Aorta (tissue), 5 donors: Measurements from ENCODE around the gene ZNF320. TPM values are rescaled to one million over a fixed set of nuclear protein-coding genes. Genes with fewer than 3 reads are reported as not detected.
"Not testable (repeated sequence)": the region's sequence is repeated elsewhere in the genome, so short reads cannot be mapped to it uniquely, and the experiment has no call there.

ENCODE experiments used
- ATAC-seq: fragments of 200-7000 bp; cut with Tn5 transposase; one replicate; pipeline ENCODE4 v1.9.1; 2022; ENCODE audit warnings: moderate library complexity; ENCODE audit not compliant: low FRiP score
- DNase-seq, 2 donors: peaks; one replicate each; pipeline ENCODE4 v3.0.0-alpha.2; 2020
- H3K27ac ChIP-seq, 2 donors: one replicate each; pipeline ENCODE4 v1.5.1; 2013; ENCODE audit warnings: low read length in 2 of 2, mild to moderate bottlenecking in 2 of 2, moderate library complexity in 2 of 2, control low read depth in 1 of 2, inconsistent platforms in 1 of 2, low read depth in 1 of 2
- H3K27me3 ChIP-seq, 2 donors: one replicate each; pipeline ENCODE4 v1.6.1; 2013; ENCODE audit warnings: control low read depth in 1 of 2, low read length in 1 of 2, mild to moderate bottlenecking in 1 of 2, moderate library complexity in 1 of 2; ENCODE audit not compliant: insufficient read depth in 2 of 2, control insufficient read depth in 1 of 2
- H3K36me3 ChIP-seq, 2 donors: one replicate each; pipeline ENCODE4 v1.6.1; 2013; ENCODE audit warnings: control low read depth in 1 of 2, low read length in 1 of 2, mild to moderate bottlenecking in 1 of 2; ENCODE audit not compliant: insufficient read depth in 2 of 2, control insufficient read depth in 1 of 2
- H3K4me1 ChIP-seq, 2 donors: one replicate each; pipeline ENCODE4 v1.6.1; 2013; ENCODE audit warnings: low read length in 2 of 2, control low read depth in 1 of 2, mild to moderate bottlenecking in 1 of 2, moderate library complexity in 1 of 2; ENCODE audit not compliant: insufficient read depth in 2 of 2, control insufficient read depth in 1 of 2
- H3K4me3 ChIP-seq, 2 donors: one replicate each; pipeline ENCODE4 v1.5.1; 2013; ENCODE audit warnings: low read length in 2 of 2, control low read depth in 1 of 2, mild to moderate bottlenecking in 1 of 2
- H3K9me3 ChIP-seq: one replicate; pipeline ENCODE4 v1.6.1; 2013; ENCODE audit warnings: mild to moderate bottlenecking, low read length; ENCODE audit not compliant: control insufficient read depth
- WGBS, 2 donors: extraction: QIAGEN DNeasy Blood & Tissue Kit; methylation state at CpG; one replicate each; pipeline ENCODE4 v1.1.7; 2013; 5-methylcytosine and 5-hydroxymethylcytosine counted together
- intact Hi-C, 2 donors: fragments of 100-400 bp; cut with DNase I; formaldehyde crosslinking; loops; one replicate each; pipeline versions ENCODE4 v1.14.2 to v1.15.0; 2022
- polyA plus RNA-seq, 2 donors: library from polyadenylated mRNA; stranded (reverse); fragments of 200-250 nt; gene quantifications; one replicate each; pipeline ENCODE4 v1.2.3, GENCODE V29; 2013
- total RNA-seq, 2 donors: library from RNA; stranded (reverse); fragmentation: NEBNext Ultra II Directional; extraction: Animal tissue kit (Norgen Biotek cat#: 25700); gene quantifications; one replicate each; pipeline ENCODE4 v1.2.1, GENCODE V29; 2021
- donor health status: healthy with polysubstance abuse.
- donor health status: Bipolar disorder and iron deficiency.
- donor health status: DM: no; HTN: no; CAD: no.
- donor health status: DM: no; HTN: no; CAD: no.
- donor health status: DM: yes; HTN: yes; CAD: no.

ZNF320 gene
- total and polyA plus RNA-seq, 4 donors: 6.6 to 11.7 (median 8.6) TPM; not detected in 1

DNA sequence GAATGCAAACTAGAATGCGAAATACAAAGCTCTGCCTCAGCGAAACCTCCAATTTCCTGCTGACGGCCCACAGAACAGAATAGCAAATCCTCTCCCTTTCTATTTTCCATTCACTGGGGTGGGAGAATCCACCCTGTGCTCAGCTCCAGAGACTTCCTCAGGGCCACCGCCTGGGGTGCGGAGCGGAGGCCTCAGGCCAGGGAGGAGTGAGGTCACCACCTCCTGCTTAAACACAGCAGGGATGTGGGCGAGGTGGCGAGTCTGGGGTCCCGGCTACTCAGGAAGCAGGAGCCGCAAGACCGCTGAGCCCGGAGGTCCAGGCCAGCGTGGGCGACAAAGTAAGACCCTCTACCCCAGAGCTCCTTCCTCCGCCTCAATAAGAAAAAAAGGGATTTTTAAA is 666 bp upstream of the ZNF320 start:
- H3K36me3 ChIP-seq: no peaks in the 10 kb centered on the region
- DNase-seq: no peak
- H3K9me3 ChIP-seq: no peaks in the 10 kb centered on the region
- H3K27ac ChIP-seq: peak overlapping the region; percentile 23 to 44
- intact Hi-C loops: loop anchor here in 1 of 2 donors (10.0 kb wide), 1 partner anchor 67 kb away; the partner anchor contains the start of gene ZNF816
- 67 to 69% methylated on average over 15 of the region's 15 CpGs for WGBS, 2 donors
- peak; percentile 32 for ATAC-seq
- no peaks in the 10 kb centered on the region for H3K27me3 ChIP-seq
- no peaks in the 10 kb centered on the region for H3K4me1 ChIP-seq
- H3K4me3 ChIP-seq: peak overlapping the region in 1 of 2 donors; percentile 37

DNA sequence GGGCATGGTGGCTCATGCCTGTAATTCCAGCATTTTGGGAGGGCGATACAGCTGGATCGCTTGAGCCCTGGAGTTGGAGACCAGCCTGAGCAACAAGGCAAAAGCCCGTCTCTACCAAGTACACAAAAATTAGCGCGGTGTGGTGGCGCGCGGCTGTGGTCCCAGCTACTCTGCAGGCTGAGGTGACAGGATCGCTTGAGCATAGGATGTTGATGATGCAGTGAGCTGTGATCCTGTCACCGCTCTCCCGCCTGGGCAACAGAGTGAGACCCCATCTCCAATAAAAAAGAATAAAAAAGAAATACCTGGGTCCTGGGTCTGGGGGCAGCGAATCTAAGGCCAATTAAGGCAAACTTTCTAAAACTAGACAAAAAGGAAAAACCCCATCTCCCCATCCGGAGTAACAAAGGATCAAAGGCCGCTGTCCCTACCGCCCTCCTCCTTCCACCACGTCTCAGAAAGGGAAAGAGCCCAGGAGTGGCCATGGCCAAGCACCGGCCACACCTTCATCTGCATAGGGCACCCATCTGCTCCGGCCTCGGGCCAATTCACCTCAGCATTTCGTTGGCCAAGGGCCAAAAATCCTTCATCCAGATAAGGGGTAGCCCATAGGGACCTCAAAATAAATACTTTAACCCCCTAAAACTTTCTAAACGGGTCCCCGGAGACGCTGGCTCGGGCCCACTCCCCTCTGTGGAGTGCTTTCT is 851 bp downstream of the ZNF320 start:
- ATAC-seq: peak; percentile 30

DNA sequence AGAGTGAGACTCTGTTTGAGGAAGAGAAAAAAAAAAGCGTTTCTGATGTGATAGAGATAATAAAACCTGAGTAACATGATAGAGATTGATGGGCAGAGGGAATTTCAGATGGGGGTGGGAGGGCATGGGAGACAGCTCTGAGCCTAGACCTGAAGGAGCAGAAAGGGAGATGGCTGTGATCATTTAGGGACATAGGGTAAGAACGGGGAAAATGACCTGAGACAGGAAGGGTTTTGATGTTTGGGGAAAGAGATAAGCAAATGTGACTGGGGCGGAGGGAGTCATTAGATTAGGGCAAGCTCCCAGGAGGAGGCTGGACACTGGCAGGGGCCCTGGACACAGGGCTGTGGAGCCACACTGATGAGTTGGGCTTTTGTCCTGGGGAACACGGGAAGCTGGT is 6.1 kb downstream of the ZNF320 start:
- WGBS, 2 donors: 53 to 54% methylated on average over 4 of the region's 4 CpGs
- Histone ChIP-seq H3K4me3 (no peak overlapping the region), H3K27ac (no peak overlapping the region), H3K9me3 (peaks cover 2% of the 10 kb centered on the region), H3K4me1 (no peaks in the 10 kb centered on the region), H3K27me3 (no peaks in the 10 kb centered on the region), H3K36me3 (peaks cover 3 to 6% of the 10 kb centered on the region in 2 donors)
- ATAC-seq: no peak
- no peak for DNase-seq
- intact Hi-C loops: loop anchor here in 1 of 2 donors (10.0 kb wide), 1 partner anchor 73 kb away; the partner anchor contains the start of gene ZNF816

More for the DNA sequence above, 851 bp downstream of the ZNF320 start:
- peak overlapping the region; percentile 53 to 55 for H3K27ac ChIP-seq
- intact Hi-C loops: loop anchor here in 1 of 2 donors (2.0 to 10.0 kb wide), 2 partner anchors 26 to 68 kb away; partner anchors contain the start of genes ZNF816 and ZNF888
- H3K27me3 ChIP-seq: no peaks in the 10 kb centered on the region
- no peaks in the 10 kb centered on the region for H3K4me1 ChIP-seq
- WGBS, 2 donors: 41 to 44% methylated on average over 24 of the region's 24 CpGs
- peak overlapping the region; percentile 44 to 71 for H3K4me3 ChIP-seq
- H3K9me3 ChIP-seq: no peaks in the 10 kb centered on the region
- no peaks in the 10 kb centered on the region for H3K36me3 ChIP-seq
- DNase-seq: no peak

GRCh38 chr19:52889931-52890330 is 7.5 kb downstream of the ZNF320 start:
- no peaks in the 10 kb centered on the region for H3K27me3 ChIP-seq
- intact Hi-C loops: loop anchor here in 1 of 2 donors (10.0 kb wide), 1 partner anchor 75 kb away; the partner anchor contains the start of gene ZNF816
- ATAC-seq: no peak
- peaks cover 3 to 6% of the 10 kb centered on the region in 2 donors for H3K36me3 ChIP-seq
- no peak overlapping the region for H3K4me3 ChIP-seq
- H3K9me3 ChIP-seq: peaks cover 2% of the 10 kb centered on the region
- H3K27ac ChIP-seq: no peak overlapping the region
- DNase-seq: no peak
- no peaks in the 10 kb centered on the region for H3K4me1 ChIP-seq
- WGBS, 2 donors: 98 to 99% methylated on average over 4 of the region's 4 CpGs

DNA sequence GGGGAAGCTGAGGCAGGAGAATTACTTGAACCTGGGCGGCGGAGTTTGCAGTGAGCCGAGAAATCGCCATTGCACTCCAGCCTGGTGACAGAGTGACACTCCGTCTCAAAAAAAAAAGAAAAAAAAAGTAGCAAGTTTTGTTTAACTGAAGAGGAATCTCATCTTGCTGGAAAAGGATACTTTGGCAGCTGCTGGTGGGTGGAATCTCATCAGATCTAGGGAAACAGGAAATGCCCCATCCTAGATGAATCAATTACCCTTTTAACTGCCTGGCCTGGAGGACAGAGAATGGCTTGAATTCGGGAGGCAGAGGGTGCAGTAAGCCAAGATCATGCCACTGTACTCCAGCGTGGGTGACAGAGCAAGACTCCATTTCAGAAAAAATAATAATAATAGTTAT is 8.4 kb downstream of the ZNF320 start:
- H3K36me3 ChIP-seq: peaks cover 3 to 11% of the 10 kb centered on the region in 2 donors
- intact Hi-C loops: no loop called here
- no peak for DNase-seq

DNA sequence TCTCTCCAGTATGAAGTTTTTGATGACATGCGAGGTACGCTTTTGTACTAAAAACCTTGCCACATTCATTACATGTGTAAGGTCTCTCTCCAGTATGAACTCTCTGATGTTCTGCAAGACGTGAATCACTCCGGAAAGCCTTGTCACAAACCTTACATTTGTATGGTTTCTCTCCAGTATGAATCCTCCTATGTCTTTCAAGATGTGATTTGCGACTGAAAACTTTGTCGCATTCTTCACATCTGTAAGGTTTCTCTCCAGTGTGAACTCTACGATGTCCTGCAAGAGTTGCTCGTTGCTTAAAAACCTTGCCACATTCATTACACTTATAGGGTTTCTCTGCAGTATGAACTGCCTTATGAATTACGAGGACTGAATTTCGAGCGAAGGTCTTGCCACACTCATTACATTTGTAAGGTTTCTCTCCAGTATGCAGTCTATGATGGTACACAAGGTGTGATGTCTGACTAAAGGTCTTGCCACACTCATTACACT is 16.5 kb downstream of the ZNF320 start:
- Histone ChIP-seq H3K4me3 (no peak overlapping the region), H3K27me3 (no peaks in the 10 kb centered on the region), H3K36me3 (peaks cover 8 to 13% of the 10 kb centered on the region in 2 donors), H3K4me1 (no peaks in the 10 kb centered on the region), H3K27ac (no peak overlapping the region), H3K9me3 (peaks cover 11% of the 10 kb centered on the region)
- intact Hi-C loops: no loop called here
- DNase-seq (no peak), ATAC-seq (no peak)
- WGBS, 2 donors: 89 to 92% methylated on average over 11 of the region's 11 CpGs

More for the DNA sequence above, 8.4 kb downstream of the ZNF320 start:
- ATAC-seq: no peak
- Histone ChIP-seq H3K4me1 (no peaks in the 10 kb centered on the region), H3K4me3 (no peak overlapping the region), H3K9me3 (peaks cover 5% of the 10 kb centered on the region), H3K27me3 (no peaks in the 10 kb centered on the region), H3K27ac (no peak overlapping the region)
- 90 to 93% methylated on average over 7 of the region's 7 CpGs for WGBS, 2 donors

DNA sequence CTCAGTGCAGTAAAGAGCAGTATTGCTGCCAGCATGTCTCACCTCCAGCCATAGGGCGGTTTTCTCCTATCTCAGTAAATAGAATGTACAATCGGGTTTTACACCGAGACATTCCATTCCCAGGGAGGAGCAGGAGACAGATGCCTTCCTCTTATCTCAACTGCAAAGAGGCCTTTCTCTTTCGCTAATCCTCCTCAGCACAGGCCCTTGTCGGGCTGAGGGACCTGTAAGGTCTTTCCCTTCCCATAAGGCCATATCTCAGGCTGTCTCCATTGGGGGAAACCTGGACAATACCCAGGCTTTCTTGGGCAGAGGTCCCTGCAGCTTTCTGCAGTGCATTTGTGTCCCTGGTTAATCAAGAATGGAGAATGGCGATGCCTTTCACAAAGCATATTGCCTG is 24.4 kb downstream of the ZNF320 start:
- H3K27ac ChIP-seq, H3K4me1 ChIP-seq, intact Hi-C loops, H3K9me3 ChIP-seq, DNase-seq, H3K27me3 ChIP-seq, H3K4me3 ChIP-seq, H3K36me3 ChIP-seq, ATAC-seq: not testable (repeated sequence)
- 87 to 89% methylated on average over 6 of the region's 6 CpGs for WGBS, 2 donors

GRCh38 chr19:52871466-52871865 is 26.0 kb downstream of the ZNF320 start:
- Histone ChIP-seq H3K27ac (no peak overlapping the region), H3K4me3 (no peak overlapping the region), H3K4me1 (no peaks in the 10 kb centered on the region), H3K36me3 (no peaks in the 10 kb centered on the region), H3K9me3 (no peaks in the 10 kb centered on the region), H3K27me3 (no peaks in the 10 kb centered on the region)
- intact Hi-C loops: no loop called here
- 84 to 87% methylated on average over 3 of the region's 3 CpGs for WGBS, 2 donors
- no peak for ATAC-seq
- DNase-seq: no peak

GRCh38 chr19:52868031-52868430 is 29.4 kb downstream of the ZNF320 start:
- DNase-seq, H3K4me1 ChIP-seq, H3K36me3 ChIP-seq, intact Hi-C loops, H3K27me3 ChIP-seq, H3K27ac ChIP-seq, ATAC-seq, H3K4me3 ChIP-seq, H3K9me3 ChIP-seq: not testable (repeated sequence)
- 91 to 96% methylated on average over 11 of the region's 11 CpGs for WGBS, 2 donors
